GM19438 (cell line): ENCODE data around the gene DRC7.
"Not testable (repeated sequence)": the region's sequence is repeated elsewhere in the genome, so short reads cannot be mapped to it uniquely, and the experiment has no call there.

Experiments
- ATAC-seq: cut with Tn5 transposase; IDR thresholded peaks from one replicate; pipeline ENCODE4 v1.9.1; 2021; ENCODE audit warnings: low read depth; ENCODE audit not compliant: unreplicated experiment

The DRC7 gene

DNA sequence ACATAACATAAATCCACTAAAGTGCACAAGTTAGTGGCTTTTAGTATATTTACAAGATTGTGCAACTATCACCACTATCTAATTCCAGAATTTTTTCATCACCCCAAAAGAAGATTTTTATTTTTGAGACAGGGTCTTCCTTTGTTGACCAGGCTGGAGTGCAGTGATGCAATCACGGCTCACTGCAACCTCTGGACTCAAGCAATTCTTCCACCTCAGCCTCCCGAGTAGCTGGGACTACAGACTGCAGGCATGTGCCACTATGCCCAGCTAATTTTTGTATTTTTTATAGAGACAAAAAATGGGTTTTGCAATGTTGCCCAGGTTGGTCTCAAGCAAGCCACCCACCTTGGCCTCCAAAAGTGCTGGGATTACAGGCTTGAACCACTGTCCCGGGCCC, 15.1 kb downstream of the DRC7 start:
- no peak for ATAC-seq

GRCh38 chr16:57711346-57711745, 16.7 kb downstream of the DRC7 start:
- no peak for ATAC-seq

DNA sequence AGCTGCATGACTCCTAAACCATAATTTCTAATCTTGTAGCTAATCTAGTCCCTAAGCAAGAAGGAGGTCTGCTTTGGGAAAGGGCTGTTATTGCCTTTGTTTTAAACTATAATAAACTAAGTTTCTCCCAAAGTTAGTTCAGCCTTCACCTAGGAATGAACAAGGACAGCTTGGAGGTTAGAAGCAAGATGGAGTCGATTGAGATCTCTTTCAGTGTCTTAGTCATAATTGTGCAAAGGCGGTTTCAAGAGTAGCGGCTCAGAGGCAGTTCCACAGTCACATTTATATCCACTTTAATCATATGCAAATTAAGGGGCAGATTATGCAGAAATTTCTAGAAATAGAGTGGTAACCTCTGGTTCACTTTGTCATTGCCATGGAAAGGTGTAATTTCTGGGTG, 17.4 kb downstream of the DRC7 start:
- ATAC-seq = no peak

DNA sequence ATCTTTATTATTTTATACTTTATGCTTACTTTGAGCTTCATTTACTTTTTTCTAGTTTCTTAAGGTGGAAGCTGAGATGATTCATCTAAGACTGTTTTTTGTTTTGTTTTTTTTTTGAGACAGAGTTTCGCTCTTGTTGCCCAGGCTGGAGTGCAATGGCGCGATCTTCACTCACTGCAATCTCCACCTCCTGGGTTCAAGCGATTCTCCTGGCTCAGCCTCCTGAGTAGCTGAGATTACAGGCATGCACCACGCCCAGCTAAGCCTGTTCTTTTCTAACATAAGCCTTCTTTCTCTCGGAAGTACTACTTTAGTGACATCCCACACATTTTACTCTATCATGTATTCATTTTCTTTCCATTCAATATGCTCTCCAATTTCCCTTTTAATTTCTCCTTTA, 18.0 kb downstream of the DRC7 start:
- ATAC-seq = not testable (repeated sequence)

DNA sequence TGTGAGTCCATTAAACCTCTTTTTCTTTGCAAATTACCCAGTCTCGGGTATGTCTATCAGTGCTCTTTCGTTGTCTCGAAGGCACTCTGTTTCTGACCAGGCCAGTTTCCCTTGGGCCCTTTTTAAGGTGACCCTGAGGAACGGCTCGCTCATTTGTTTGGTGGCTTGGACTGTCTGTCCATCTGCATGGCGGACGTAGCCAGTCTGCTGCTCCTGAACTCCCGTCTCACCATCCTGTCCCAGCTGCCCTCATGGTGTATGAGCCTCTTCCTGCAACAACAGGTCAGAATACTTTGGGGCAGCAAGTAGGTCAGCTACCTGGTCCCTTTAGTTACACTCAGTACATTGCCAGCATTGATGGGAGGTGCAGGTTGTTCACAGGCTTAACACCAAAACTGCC, 19.0 kb downstream of the DRC7 start:
- ATAC-seq = no peak

DNA sequence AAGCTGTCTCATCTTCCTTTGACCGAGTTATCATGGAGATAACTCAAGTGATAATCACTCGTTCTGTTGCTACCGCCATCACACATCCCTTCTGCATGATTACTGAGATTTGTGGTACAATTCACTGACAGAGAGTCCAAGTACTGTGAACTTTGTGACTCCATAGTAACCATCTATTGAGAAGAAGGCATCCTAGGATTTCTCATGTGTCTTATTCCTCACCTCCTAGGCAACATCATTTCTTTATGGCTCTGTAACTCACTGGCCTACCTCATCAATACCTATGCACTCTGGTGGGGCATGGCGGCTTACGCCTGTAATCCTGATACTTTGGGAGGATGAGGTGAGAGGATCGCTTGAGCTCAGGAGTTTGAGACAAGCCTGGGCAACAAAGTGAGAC, 19.4 kb downstream of the DRC7 start:
- no peak for ATAC-seq

DNA sequence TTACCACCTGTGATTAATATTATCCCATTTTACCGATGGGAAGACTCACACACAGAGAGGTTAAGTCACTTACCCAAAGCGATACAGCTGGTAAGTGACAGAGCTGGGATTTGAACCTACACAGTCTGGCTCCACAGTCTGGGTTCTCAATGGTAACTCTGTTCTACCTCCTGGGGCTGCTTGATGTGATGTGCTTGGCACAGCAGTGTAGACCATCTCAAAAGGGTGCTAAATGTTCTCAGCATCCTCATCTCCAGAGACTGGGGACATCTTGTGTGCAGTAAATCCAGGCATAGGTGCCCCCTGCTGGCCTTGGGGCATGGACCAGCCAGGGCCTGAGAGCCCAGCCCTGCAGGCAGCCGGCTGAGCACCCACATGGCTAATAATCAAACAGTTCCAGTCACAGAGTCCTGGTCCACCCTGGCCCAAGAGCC, 25.6 kb downstream of the DRC7 start:
- no peak for ATAC-seq

GRCh38 chr16:57721356-57722209, 27.0 kb downstream of the DRC7 start:
- no peak for ATAC-seq

- no peak for ATAC-seq
Measured at GRCh38 chr16:57722210-57722499, 27.5 kb downstream of the DRC7 start.

- ATAC-seq = no peak
Measured at GRCh38 chr16:57722651-57723050, 28.0 kb downstream of the DRC7 start.

DNA sequence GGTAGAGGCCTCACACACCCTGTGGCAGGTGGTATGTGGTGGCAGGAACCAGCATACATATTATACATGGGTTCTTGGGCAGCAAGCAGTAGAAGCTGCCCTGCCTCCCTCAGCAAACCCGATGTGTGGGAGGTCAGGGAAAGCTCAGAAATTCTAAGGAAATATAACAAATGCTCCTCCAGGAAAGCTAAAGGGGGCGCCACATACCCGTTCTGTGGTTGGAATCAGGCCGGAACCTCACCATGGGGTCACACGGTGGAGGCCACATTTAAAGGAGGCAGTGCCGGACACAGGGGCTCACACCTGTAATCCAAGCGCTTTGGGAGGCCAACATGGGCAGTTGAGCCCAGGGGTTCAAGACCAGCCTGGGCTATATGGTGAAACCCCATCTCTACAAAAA, 28.6 kb downstream of the DRC7 start:
- no peak for ATAC-seq

GRCh38 chr16:57724531-57724930, 29.9 kb downstream of the DRC7 start:
- ATAC-seq = no peak

DNA sequence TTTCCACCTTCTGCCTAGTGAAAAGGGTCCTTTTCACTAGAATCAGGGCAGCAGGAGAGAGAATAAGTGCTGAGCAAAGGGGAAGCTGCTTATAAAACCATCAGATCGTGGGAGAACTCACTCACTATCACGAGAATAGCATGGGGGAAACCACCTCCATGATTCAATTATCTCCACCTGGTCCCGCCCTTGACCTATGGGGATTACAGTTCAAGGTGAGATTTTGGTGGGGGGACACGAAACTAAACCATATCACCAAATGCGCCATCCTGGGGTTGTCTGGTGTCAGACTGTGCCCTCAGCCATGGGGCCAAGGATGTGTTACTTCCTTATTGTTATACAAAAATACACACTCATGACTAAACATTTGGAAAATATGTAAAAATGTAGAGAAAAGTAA, 30.5 kb downstream of the DRC7 start:
- no peak for ATAC-seq

GRCh38 chr16:57725554-57725953, 30.9 kb downstream of the DRC7 start:
- ATAC-seq = no peak

DNA sequence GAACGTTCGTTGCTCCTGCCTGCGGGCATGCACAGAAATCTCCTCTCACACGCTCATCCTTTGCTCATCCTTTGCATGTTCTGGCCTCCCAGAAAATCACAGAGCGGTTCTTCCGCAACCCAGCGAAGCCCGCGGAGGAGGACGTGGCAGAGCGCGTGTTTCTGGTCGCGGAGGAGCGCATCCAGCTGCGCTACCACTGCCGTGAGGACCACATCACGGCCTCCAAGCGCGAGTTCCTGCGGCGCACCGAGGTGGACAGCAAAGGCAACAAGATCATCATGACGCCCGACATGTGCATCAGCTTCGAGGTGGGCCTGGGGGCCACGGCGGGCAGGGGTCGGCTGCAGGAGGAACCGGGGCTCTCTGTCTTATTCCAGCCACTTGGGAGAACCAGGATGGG, 31.4 kb downstream of the DRC7 start:
- no peak for ATAC-seq

DNA sequence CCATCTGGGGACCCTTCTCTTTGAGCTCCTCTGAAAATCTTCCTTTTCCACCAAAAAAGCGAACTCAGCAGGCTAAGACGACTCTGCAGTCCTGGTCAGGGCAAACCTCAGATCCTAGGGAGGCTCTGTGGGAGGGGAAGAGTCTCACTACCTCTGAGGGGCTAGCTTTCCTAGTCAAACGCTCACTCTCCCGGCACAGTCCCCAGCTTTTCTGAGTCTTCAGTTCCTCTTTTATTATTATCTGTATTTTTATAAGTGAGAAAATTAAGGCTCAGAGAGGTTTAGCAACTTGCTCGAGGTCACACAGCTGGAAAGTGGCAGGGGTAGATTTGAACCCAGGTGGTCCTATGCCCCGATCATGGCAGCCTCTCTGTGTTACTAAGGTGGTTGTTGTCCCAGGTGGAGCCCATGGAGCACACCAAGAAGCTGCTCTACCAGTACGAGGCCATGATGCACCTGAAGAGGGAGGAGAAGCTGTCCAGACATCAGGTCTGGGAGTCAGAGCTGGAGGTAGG, 31.9 kb downstream of the DRC7 start:
- ATAC-seq = no peak

DNA sequence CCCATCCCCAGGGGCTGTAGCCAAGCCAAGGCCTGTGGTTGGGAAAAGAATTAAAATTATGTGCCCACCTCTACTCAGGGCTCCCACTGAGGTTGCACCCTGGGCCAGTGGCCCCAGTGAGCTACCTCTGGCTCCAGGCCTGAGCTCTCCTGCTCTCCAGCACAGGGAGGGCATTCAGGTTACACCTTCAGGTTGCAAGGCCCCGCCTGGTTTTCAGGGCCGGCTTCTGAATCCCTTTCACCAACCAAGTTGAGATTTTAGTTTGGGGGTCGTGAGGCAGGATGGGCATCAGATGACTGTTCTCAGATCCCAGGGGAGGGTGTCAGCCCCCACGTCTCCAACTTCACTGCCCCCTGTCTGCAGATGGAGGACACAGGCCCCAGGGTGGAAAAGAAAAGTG, 33.0 kb downstream of the DRC7 start:
- no peak for ATAC-seq

- ATAC-seq = no peak
Measured at GRCh38 chr16:57728336-57729181, 34.0 kb downstream of the DRC7 start.

DNA sequence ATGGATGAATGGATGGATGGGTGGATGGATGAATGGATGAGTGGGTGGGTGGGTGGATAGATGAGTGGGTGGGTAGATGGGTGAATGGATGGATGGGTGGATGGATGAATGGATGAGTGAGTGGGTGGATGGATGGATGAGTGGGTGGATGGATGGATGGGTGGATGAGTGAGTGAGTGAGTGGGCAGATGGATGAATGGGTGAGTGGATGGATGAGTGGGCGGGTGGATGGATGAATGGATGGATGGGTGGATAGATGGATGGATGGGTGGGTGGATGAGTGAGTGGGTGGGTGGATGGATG, 34.5 kb downstream of the DRC7 start:
- ATAC-seq = no peak

DNA sequence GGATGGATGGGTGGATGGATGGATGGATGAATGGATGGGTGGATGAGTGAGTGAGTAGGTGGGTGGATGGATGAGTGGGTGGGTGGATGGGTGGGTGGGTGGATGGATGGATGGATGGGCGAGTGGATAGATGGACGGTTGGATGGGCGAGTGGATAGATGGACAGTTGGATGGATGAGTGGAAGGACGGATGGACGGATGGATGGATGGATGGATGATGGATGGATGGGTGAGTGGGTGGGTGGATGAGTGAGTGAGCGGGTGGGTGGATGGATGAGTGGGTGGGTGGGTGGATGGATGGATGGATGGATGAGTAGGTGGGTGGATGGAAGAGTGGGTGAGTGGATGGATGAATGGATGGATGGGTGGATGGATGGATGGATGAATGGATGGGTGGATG, 35.2 kb downstream of the DRC7 start:
- not testable (repeated sequence) for ATAC-seq

- ATAC-seq = no peak
Measured at GRCh38 chr16:57730771-57731730, 36.4 kb downstream of the DRC7 start.
